HuH-7 (cell line): ENCODE measurements around the gene ELP4.
"Not testable (repeated sequence)": the region's sequence is repeated elsewhere in the genome, so short reads cannot be mapped to it uniquely, and the experiment has no call there.

Experiments used
- DNase-seq: peaks from one replicate; pipeline ENCODE4 v3.0.0; 2011; ENCODE audit warnings: low spot score

The ELP4 gene

GRCh38 chr11:31706357-31706756, 196.8 kb downstream of the ELP4 start:
- DNase-seq = no peak

GRCh38 chr11:31711137-31711536, 201.6 kb downstream of the ELP4 start:
- DNase-seq = no peak

- no peak for DNase-seq
Measured at GRCh38 chr11:31712851-31713250, 203.3 kb downstream of the ELP4 start.

GRCh38 chr11:31714840-31715239, 205.3 kb downstream of the ELP4 start:
- no peak for DNase-seq

- no peak for DNase-seq
Measured at GRCh38 chr11:31720225-31720624, 210.7 kb downstream of the ELP4 start.

GRCh38 chr11:31720671-31721365, 211.3 kb downstream of the ELP4 start:
- DNase-seq = no peak

GRCh38 chr11:31722754-31723153, 213.2 kb downstream of the ELP4 start:
- no peak for DNase-seq

- DNase-seq = no peak
Measured at GRCh38 chr11:31725176-31725575, 215.6 kb downstream of the ELP4 start.

- DNase-seq = no peak
Measured at GRCh38 chr11:31728432-31728831, 218.9 kb downstream of the ELP4 start.

GRCh38 chr11:31740131-31740530, 230.6 kb downstream of the ELP4 start:
- DNase-seq = no peak

GRCh38 chr11:31740731-31741368, 231.3 kb downstream of the ELP4 start:
- DNase-seq = not testable (repeated sequence)

GRCh38 chr11:31747581-31747980, 238.0 kb downstream of the ELP4 start:
- no peak for DNase-seq

- DNase-seq = no peak
Measured at GRCh38 chr11:31757260-31757835, 247.8 kb downstream of the ELP4 start.

- DNase-seq = no peak
Measured at GRCh38 chr11:31761636-31762035, 252.1 kb downstream of the ELP4 start.

GRCh38 chr11:31763296-31763695, 253.7 kb downstream of the ELP4 start:
- DNase-seq = no peak

GRCh38 chr11:31764261-31764660, 254.7 kb downstream of the ELP4 start:
- no peak for DNase-seq

GRCh38 chr11:31764766-31765165, 255.2 kb downstream of the ELP4 start:
- DNase-seq = no peak

GRCh38 chr11:31767066-31767465, 257.5 kb downstream of the ELP4 start:
- no peak for DNase-seq

GRCh38 chr11:31767685-31768084, 258.1 kb downstream of the ELP4 start:
- no peak for DNase-seq

GRCh38 chr11:31768749-31769640, 259.4 kb downstream of the ELP4 start:
- DNase-seq = no peak

- DNase-seq = no peak
Measured at GRCh38 chr11:31770011-31770700, 260.6 kb downstream of the ELP4 start.

- no peak for DNase-seq
Measured at GRCh38 chr11:31772412-31772811, 262.8 kb downstream of the ELP4 start.
